Nephron (organoid): ENCODE measurements around the gene ZNF333.

Experiments
- H3K27ac Mint-ChIP-seq, 3 experiments: 2 replicates each; pipeline ENCODE4 v1.8.0; 2020; ENCODE audit warnings: mixed read lengths in 3 of 3, mild to moderate bottlenecking in 2 of 3, moderate library complexity in 1 of 3
- H3K27me3 Mint-ChIP-seq: 2 replicates; pipeline ENCODE4 v1.8.0; 2021; ENCODE audit warnings: low read depth, mild to moderate bottlenecking, moderate library complexity, mixed read lengths
- H3K36me3 Mint-ChIP-seq: 2 replicates; pipeline ENCODE4 v1.8.0; 2020; ENCODE audit warnings: low read depth, mixed read lengths
- H3K4me1 Mint-ChIP-seq: 2 replicates; pipeline ENCODE4 v1.8.0; 2020; ENCODE audit warnings: mixed read lengths
- H3K4me3 Mint-ChIP-seq, 3 experiments: 2 replicates each; pipeline ENCODE4 v1.8.0; 2020; ENCODE audit warnings: mild to moderate bottlenecking in 3 of 3, mixed read lengths in 3 of 3, moderate library complexity in 2 of 3
- H3K9me3 Mint-ChIP-seq: 2 replicates; pipeline ENCODE4 v1.8.0; 2020; ENCODE audit warnings: mixed read lengths
- CTCF ChIP-seq, 3 experiments: fragments of 200-600 bp; sonication (generic); IDR thresholded peaks; one replicate each; pipeline ENCODE4 v1.5.0; 2021; ENCODE audit warnings: antibody characterized with exemption in 3 of 3; ENCODE audit not compliant: unreplicated experiment in 3 of 3

The ZNF333 gene

GRCh38 chr19:14746886-14747285 lies 57.0 kb downstream of the ZNF333 start:
- no peak for TF ChIP-seq CTCF (IDR thresholded peaks at IDR 0.05; ENCODE audit: unreplicated experiment in 3 of 3)
- no peaks in the 10 kb centered on the region for H3K4me1 Mint-ChIP-seq
- H3K9me3 Mint-ChIP-seq, result peaks cover 18% of the 10 kb centered on the region
- no peak overlapping the region for H3K27ac Mint-ChIP-seq
- H3K27me3 Mint-ChIP-seq, result peaks cover 3% of the 10 kb centered on the region
- H3K36me3 Mint-ChIP-seq, result no peaks in the 10 kb centered on the region
- H3K4me3 Mint-ChIP-seq, result no peak overlapping the region

GRCh38 chr19:14748601-14749000 lies 58.8 kb downstream of the ZNF333 start:
- H3K27me3 Mint-ChIP-seq, result peaks cover 3% of the 10 kb centered on the region
- H3K9me3 Mint-ChIP-seq, result peaks cover 7% of the 10 kb centered on the region
- no peak for TF ChIP-seq CTCF (IDR thresholded peaks at IDR 0.05; ENCODE audit: unreplicated experiment in 3 of 3)
- H3K4me3 Mint-ChIP-seq, result no peak overlapping the region
- no peaks in the 10 kb centered on the region for H3K36me3 Mint-ChIP-seq
- H3K4me1 Mint-ChIP-seq, result no peaks in the 10 kb centered on the region
- no peak overlapping the region for H3K27ac Mint-ChIP-seq

- no peak for TF ChIP-seq CTCF (IDR thresholded peaks at IDR 0.05; ENCODE audit: unreplicated experiment in 3 of 3)
- H3K9me3 Mint-ChIP-seq, result peaks cover 12% of the 10 kb centered on the region
- H3K4me1 Mint-ChIP-seq, result no peaks in the 10 kb centered on the region
- peak overlapping the region in 2 of 3 experiments; percentile 28 to 32 for H3K4me3 Mint-ChIP-seq
- H3K36me3 Mint-ChIP-seq, result no peaks in the 10 kb centered on the region
- H3K27ac Mint-ChIP-seq, result no peak overlapping the region
- peaks cover 18% of the 10 kb centered on the region for H3K27me3 Mint-ChIP-seq
Measured at GRCh38 chr19:14758816-14759215, 69.0 kb downstream of the ZNF333 start.

GRCh38 chr19:14761607-14762006 lies 71.8 kb downstream of the ZNF333 start:
- Mint-ChIP-seq H3K27me3 (peaks cover 18% of the 10 kb centered on the region), H3K9me3 (peaks cover 16% of the 10 kb centered on the region), H3K27ac (no peak overlapping the region), H3K36me3 (no peaks in the 10 kb centered on the region), H3K4me3 (no peak overlapping the region), H3K4me1 (no peaks in the 10 kb centered on the region)
- no peak for TF ChIP-seq CTCF (IDR thresholded peaks at IDR 0.05; ENCODE audit: unreplicated experiment in 3 of 3)

- Mint-ChIP-seq H3K27me3 (peaks cover 18% of the 10 kb centered on the region), H3K4me1 (no peaks in the 10 kb centered on the region), H3K36me3 (no peaks in the 10 kb centered on the region), H3K9me3 (peaks cover 16% of the 10 kb centered on the region), H3K27ac (no peak overlapping the region), H3K4me3 (no peak overlapping the region)
- no peak for TF ChIP-seq CTCF (IDR thresholded peaks at IDR 0.05; ENCODE audit: unreplicated experiment in 3 of 3)
Measured at GRCh38 chr19:14762111-14762510, 72.3 kb downstream of the ZNF333 start.

- Mint-ChIP-seq H3K36me3 (no peaks in the 10 kb centered on the region), H3K27ac (no peak overlapping the region), H3K27me3 (peaks cover 12% of the 10 kb centered on the region), H3K4me1 (no peaks in the 10 kb centered on the region), H3K9me3 (peaks cover 14% of the 10 kb centered on the region), H3K4me3 (no peak overlapping the region)
- TF ChIP-seq CTCF (IDR thresholded peaks at IDR 0.05; ENCODE audit: unreplicated experiment in 3 of 3), result no peak
Measured at GRCh38 chr19:14763497-14764145, 73.8 kb downstream of the ZNF333 start.
